GM23248 (cell line): ENCODE results near the gene PRDX3.

Experiments used
- EZH2 ChIP-seq: fragments of 200-600 bp; sonication (generic); IDR thresholded peaks from 2 replicates; pipeline ENCODE4 v1.6.1; 2018; ENCODE audit warnings: antibody characterized with exemption, mild to moderate bottlenecking; ENCODE audit not compliant: insufficient read depth, poor library complexity, severe bottlenecking
- EZH2phosphoT487 ChIP-seq: fragments of 200-600 bp; sonication (generic); IDR thresholded peaks from 2 replicates; pipeline ENCODE4 v1.6.1; 2018; ENCODE audit warnings: antibody characterized with exemption, moderate library complexity, mild to moderate bottlenecking, low read depth; ENCODE audit not compliant: insufficient read depth

- TF ChIP-seq EZH2phosphoT487 (no peak), EZH2 (no peak)
Measured at GRCh38 chr10:119208553-119208940, 29.9 kb upstream of the PRDX3 start.
